HCT116 (cell line): ENCODE results near the gene PEMT.

ENCODE experiments used
- EGR1 ChIP-seq: IDR thresholded peaks from 2 replicates; pipeline ENCODE4 v1.6.1; 2012; ENCODE audit warnings: low read depth
- JUND ChIP-seq: IDR thresholded peaks from 2 replicates; pipeline ENCODE4 v1.6.1; 2012
- POLR2A ChIP-seq: IDR thresholded peaks from 2 replicates; pipeline ENCODE4 v1.7.0; 2011; ENCODE audit warnings: borderline replicate concordance; ENCODE audit not compliant: insufficient read depth, insufficient read length; ENCODE audit errors: extremely low read depth
- POLR2AphosphoS5 ChIP-seq: IDR thresholded peaks from 2 replicates; pipeline ENCODE4 v1.6.1; 2011; ENCODE audit warnings: mild to moderate bottlenecking, low read depth, low read length, moderate library complexity
- RAD21 ChIP-seq: IDR thresholded peaks from 2 replicates; pipeline ENCODE4 v1.6.1; 2012; ENCODE audit warnings: low read depth, mild to moderate bottlenecking
- REST ChIP-seq: IDR thresholded peaks from 2 replicates; pipeline ENCODE4 v1.6.1; 2012; ENCODE audit warnings: low read depth
- SP1 ChIP-seq: IDR thresholded peaks from 2 replicates; pipeline ENCODE4 v1.6.1; 2012; ENCODE audit warnings: low read depth
- SRF ChIP-seq: IDR thresholded peaks from 2 replicates; pipeline ENCODE4 v1.6.1; 2012; ENCODE audit warnings: low read depth
- ZFX ChIP-seq: fragments of 450-650 bp; IDR thresholded peaks from 2 replicates; pipeline ENCODE4 v1.6.1; 2017
- ZNF274 ChIP-seq: fragments of 200-500 bp; sonication (Bioruptor generic); IDR thresholded peaks from 2 replicates; pipeline ENCODE4 v1.6.1; 2014; ENCODE audit warnings: mild to moderate bottlenecking, low read depth, low read length, inconsistent platforms
- TF ChIP-seq, protein P1 (sequence below), 3 experiments: fragments of 200-600 bp in 1 of 3; sonication (generic) in 1 of 3; IDR thresholded peaks in 2 of 3; conservative IDR thresholded peaks in 1 of 3; 2 replicates each; pipeline ENCODE4 v1.5.1; 2012 to 2017; ENCODE audit warnings: low read depth in 2 of 3, low read length in 2 of 3, antibody characterized with exemption in 1 of 3, borderline replicate concordance in 1 of 3, control low read depth in 1 of 3, mild to moderate bottlenecking in 1 of 3, mixed read lengths in 1 of 3, mixed run types in 1 of 3, moderate library complexity in 1 of 3; ENCODE audit not compliant: insufficient read depth in 1 of 3

DNA sequence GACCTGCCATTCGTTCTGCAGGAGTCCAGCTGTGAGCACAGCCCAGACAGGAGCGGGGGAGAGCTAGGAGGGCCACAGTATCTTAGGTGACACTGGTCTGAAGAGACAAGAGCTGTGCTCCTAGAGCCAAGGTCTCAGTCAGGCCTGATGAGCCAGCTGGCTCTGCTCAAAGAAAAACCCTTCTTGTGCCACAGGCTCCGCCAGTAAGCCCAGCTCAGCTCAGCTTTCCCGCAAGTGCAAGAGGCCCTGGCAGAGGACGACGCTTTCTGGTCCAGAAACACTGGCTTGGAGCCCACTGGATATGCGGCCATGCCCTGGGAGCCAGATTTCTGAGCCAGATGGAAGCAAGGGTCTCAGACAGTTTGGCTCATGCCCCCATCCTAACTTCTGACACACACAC lies 23.9 kb downstream of the PEMT start:
- TF ChIP-seq REST (no peak), ZFX (no peak), SRF (no peak), EGR1 (no peak), SP1 (no peak), RAD21 (no peak), ZNF274 (no peak), JUND (no peak), POLR2AphosphoS5 (no peak), POLR2A (no peak)
- TF ChIP-seq, protein P1, sequence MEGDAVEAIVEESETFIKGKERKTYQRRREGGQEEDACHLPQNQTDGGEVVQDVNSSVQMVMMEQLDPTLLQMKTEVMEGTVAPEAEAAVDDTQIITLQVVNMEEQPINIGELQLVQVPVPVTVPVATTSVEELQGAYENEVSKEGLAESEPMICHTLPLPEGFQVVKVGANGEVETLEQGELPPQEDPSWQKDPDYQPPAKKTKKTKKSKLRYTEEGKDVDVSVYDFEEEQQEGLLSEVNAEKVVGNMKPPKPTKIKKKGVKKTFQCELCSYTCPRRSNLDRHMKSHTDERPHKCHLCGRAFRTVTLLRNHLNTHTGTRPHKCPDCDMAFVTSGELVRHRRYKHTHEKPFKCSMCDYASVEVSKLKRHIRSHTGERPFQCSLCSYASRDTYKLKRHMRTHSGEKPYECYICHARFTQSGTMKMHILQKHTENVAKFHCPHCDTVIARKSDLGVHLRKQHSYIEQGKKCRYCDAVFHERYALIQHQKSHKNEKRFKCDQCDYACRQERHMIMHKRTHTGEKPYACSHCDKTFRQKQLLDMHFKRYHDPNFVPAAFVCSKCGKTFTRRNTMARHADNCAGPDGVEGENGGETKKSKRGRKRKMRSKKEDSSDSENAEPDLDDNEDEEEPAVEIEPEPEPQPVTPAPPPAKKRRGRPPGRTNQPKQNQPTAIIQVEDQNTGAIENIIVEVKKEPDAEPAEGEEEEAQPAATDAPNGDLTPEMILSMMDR (IDR thresholded peaks at IDR 0.05 in 2 of 3, conservative IDR thresholded peaks at IDR 0.05 in 1 of 3; ENCODE audit: borderline replicate concordance in 1 of 3, insufficient read depth in 1 of 3, low read depth in 2 of 3, low read length in 2 of 3) = no peak
